NOMO-1 treated with DMSO at 0.1 percent for 48 hours (cell line): ENCODE measurements around the gene APLP2.

ENCODE experiments used
- DNase-seq: peaks from one replicate; lab custom pipeline; 2025; ENCODE audit not compliant: unreplicated experiment; lab: John Stamatoyannopoulos, UW

The APLP2 gene

DNA sequence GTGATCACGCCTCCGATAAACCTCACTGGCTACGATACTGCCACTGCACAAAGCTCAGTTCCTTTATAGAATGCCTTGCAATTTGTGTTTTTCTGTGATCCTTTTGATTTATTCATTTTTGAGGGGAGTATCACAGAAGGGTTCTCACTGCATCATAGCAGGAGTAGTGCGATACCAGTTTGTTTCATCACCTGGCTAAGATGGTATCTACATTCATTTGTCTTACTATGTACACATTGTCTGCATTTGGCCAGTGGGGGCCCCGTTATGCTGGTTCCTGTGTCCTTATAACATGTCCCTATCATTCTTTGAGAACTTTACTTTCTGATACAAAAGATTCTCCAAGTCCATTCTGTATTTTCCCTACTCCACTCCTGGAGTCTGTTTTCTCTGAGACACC, 44.6 kb downstream of the APLP2 start:
- no peak for DNase-seq

- DNase-seq: no peak
Measured at GRCh38 chr11:130114726-130115125, 45.0 kb downstream of the APLP2 start.

DNA sequence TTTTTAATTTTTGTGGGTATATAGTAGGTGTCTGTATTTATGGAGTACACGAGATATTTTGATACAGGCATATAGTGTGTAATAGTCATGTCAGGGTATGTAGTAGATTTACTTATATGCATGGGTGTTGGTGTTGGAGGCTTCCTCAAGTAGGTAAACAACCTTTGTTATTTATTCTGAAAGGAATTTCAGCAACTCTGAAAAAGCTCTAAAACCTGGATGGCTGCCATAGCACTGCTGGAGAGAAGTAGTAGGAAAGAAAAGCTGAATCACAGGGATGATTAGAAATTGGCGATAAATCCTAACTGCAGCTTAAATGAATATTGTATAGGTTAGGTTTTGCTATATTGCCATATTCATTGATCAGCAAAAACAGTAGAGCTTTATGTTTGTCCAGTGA, 45.5 kb downstream of the APLP2 start:
- no peak for DNase-seq

GRCh38 chr11:130118165-130118564, 48.5 kb downstream of the APLP2 start:
- DNase-seq: no peak

- no peak for DNase-seq
Measured at GRCh38 chr11:130118636-130119387, 49.1 kb downstream of the APLP2 start.

DNA sequence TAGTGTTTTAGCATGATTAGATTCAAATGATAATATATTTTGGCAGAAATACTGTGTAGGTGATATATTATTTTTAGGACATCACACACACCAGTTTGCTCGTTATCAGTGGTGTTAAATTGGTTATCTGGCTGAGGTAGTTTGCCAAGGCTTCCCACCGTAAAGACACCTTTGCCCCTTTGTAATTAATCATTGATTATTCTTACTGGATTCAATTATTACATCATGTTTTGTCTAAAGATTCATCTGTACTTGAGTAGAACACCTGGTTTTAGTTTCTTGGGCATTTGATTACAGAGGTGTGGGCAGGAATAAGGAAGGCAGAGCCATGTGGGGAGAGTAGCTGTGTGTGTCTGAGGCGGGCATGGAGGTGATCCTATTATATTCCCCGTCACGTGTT, 50.4 kb downstream of the APLP2 start:
- DNase-seq: no peak

GRCh38 chr11:130121445-130121978, 51.8 kb downstream of the APLP2 start:
- no peak for DNase-seq

DNA sequence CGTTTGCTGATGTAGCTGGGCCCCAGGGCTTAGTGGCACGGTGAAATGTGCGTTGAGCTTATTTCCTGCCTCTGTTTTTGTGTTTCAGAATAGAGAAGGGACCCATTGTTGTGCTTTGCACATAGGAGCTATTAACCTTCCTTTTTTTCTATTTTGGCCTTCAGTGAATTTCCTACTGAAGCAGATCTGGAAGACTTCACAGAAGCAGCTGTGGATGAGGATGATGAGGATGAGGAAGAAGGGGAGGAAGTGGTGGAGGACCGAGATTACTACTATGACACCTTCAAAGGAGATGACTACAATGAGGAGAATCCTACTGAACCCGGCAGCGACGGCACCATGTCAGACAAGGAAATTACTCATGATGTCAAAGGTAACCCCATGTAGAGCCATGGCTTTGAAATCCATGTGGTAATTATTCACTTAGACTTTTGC, 52.5 kb downstream of the APLP2 start:
- peak; percentile 23 for DNase-seq

- DNase-seq: no peak
Measured at GRCh38 chr11:130123414-130124040, 53.8 kb downstream of the APLP2 start.

DNA sequence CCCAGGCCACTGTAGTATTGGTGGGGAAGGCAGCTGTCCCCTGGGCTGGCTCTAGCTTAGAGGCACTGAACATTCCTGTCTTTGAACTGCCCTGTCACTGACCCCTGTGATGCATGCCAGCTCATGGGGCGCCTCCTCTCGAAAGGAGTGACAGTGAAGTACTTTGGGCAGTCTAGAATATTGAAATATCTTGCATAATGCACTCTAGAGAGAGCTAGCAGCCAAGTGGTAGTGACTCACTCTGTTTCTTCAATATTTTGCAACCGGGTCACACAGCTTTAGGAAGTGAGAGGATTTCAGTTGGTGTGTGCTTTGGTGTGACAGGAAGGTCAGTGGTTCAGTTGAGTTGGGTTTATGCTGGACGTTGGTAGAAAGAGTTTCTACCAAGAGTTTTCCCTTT, 54.4 kb downstream of the APLP2 start:
- DNase-seq: peak; percentile 100

- DNase-seq: no peak
Measured at GRCh38 chr11:130125638-130126037, 55.9 kb downstream of the APLP2 start.

- DNase-seq: peak; percentile 5
Measured at GRCh38 chr11:130126516-130126915, 56.8 kb downstream of the APLP2 start.

GRCh38 chr11:130127509-130127908, 57.8 kb downstream of the APLP2 start:
- no peak for DNase-seq

GRCh38 chr11:130128626-130129025, 58.9 kb downstream of the APLP2 start:
- DNase-seq: peak; percentile 67

DNA sequence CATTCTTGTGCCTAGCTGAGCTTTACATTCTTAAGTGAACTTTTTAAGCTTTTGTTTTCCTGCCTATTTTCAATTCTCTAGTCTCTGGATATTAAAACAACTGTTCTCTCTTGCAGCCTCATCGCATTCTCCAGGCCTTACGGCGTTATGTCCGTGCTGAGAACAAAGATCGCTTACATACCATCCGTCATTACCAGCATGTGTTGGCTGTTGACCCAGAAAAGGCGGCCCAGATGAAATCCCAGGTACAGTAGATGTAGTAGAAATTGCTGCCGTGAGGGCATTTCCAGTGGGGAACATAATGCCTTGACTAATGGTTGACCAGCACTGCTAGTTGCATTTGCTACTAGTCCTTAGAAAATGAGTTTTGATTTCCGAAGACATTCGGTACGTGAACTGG, 60.2 kb downstream of the APLP2 start:
- no peak for DNase-seq

GRCh38 chr11:130131961-130132850, 62.5 kb downstream of the APLP2 start:
- peak; percentile 54 for DNase-seq

- DNase-seq: no peak
Measured at GRCh38 chr11:130133716-130134115, 64.0 kb downstream of the APLP2 start.

- no peak for DNase-seq
Measured at GRCh38 chr11:130136107-130136506, 66.4 kb downstream of the APLP2 start.

- no peak for DNase-seq
Measured at GRCh38 chr11:130137999-130138398, 68.3 kb downstream of the APLP2 start.

GRCh38 chr11:130139401-130139800, 69.7 kb downstream of the APLP2 start:
- no peak for DNase-seq

DNA sequence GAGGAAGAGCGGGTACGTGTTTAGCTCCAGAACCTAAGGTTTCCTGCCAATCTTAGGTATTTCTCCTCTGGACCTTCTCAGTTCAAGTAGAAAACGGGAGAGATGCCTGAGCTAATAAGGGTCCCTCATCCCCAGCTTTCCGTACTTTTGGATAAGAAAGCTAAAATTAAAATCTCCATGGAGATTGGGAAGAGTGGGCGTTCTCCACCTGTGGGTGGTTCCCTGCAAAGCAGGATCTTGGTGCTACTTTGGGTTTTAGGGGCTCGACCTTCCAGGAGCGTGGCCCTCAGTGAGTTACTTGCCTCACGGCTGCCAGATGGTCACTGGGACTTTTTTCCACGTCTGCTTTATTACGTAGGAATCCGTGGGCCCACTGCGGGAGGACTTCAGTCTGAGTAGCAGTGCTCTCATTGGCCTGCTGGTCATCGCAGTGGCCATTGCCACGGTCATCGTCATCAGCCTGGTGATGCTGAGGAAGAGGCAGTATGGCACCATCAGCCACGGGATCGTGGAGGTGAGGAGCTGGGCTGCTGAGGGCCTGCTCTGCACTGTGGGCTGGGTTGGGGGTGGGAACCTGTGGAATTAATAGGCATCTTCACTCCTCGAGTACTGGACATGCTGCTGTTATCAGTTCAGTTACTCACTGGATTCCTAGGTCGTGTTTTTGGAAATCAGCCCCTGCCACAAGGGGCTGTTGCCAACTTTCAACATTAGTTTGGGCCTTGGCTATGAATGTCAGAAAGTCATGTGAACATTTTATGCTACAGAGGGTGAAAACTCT, 72.1 kb downstream of the APLP2 start:
- no peak for DNase-seq
